Right renal cortex interstitium (tissue), 3 donors: Measurements from ENCODE around the gene CARD9. TPM values are rescaled to one million over a fixed set of nuclear protein-coding genes. Genes with fewer than 3 reads are reported as not detected.

Experiments used
- DNase-seq, 3 donors: peaks; one replicate each; pipeline ENCODE4 v3.0.0-alpha.2; 2013; ENCODE audit warnings: low read depth in 3 of 3, low spot score in 2 of 3
- polyA plus RNA-seq, 3 donors: library from polyadenylated mRNA; unstranded; fragments of 120-200 nt; gene quantifications; one replicate each; pipeline ENCODE4 v1.2.1, GENCODE V29; 2013; ENCODE audit not compliant: insufficient read length in 3 of 3

The CARD9 gene
- polyA plus RNA-seq, 3 donors, result 1.5 to 1.7 (median 1.7) TPM

DNA sequence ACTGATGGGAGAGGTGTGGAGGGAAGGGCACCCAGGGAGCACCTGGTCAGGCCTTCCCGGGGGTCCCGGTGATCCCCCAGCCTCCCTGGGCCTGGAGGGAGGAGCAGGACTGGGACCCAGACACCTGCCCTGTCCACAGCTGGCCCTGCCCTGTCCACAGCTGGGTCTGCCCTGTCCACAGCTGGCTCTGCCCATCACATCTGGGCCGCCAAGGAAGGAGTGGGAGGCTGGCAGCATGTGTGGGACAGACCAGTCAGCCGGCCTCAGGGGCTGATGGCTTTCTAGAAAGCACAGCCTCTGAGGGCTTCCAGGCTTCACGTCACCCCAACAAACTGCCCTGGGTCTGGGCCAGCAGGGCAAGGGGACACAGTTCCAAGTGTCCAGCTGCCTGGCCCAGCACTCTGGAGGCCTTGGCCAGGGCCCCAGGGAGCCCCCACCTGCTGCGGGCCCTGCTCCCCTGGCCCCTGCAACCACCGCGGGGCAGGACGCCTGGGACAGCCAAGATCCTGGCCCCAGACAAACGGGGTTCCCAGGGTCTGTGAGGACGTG is 22.1 kb downstream of the CARD9 start:
- DNase-seq, result no peak

- DNase-seq, result no peak
Measured at GRCh38 chr9:136349546-136349945, 23.9 kb downstream of the CARD9 start.

GRCh38 chr9:136348691-136349090 is 24.8 kb downstream of the CARD9 start:
- no peak for DNase-seq

- no peak for DNase-seq
Measured at GRCh38 chr9:136347472-136348256, 25.8 kb downstream of the CARD9 start.

GRCh38 chr9:136346927-136347465 is 26.5 kb downstream of the CARD9 start:
- DNase-seq, result no peak

DNA sequence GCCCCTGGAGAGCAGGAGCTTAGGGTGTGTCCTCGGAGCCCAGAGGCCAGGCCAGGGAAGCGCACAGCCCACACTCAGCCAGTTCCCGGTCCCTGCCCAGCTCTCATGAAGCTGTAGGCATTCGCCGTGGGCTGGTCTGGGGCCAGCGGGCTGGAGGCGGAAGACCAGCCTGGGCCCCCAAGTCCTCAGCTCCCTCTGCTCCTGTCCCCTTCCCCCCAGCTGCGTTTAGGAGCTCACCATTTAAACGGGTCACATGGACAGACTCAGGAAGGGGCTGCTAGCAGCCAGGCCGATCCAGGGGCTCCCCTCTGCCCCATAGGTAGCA is 27.4 kb downstream of the CARD9 start:
- DNase-seq, result no peak

DNA sequence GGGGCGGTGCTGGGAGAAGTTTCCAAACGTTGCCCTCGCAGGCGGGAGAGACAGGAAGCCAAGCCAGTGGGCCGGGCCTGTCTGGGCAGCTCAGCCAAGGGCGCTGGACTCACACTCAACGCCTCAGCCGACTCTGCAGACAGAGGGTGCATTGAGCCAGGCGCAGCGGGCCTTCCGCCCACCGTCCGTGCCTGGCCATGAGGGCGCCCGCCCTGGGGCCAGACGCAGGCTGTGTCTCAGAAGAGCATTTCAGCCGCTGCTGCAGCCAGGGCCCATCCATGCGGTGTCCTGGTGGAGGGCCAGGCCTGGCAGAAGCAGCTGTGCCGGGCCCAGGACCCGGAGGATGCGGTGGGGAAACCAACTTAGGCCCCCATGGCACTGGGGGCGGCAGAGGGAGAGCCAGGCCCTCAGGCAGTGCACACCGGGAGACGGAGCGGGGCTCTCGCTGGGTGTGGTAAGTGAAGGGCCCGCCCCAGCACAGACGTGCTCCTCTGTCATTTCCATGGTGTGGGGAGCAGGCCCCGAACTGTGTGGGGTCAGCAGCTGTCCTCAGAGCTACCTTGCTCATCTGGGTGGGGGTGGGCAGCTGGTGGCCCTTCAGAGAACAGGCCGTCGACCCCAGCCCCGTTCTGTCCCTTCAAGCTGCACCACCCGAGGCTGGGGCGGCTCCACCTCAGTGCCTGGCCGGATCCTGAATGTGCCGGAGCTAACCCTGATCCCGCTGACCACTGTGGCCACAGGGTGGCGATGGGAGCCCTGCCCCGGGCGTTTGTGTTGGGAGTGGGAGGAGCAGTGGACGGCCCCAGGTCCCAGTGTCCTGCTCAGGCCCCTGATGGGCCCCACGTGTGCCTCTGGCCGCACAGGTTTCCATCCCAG is 27.9 kb downstream of the CARD9 start:
- DNase-seq, result no peak

- no peak for DNase-seq
Measured at GRCh38 chr9:136344544-136345280, 28.8 kb downstream of the CARD9 start.

DNA sequence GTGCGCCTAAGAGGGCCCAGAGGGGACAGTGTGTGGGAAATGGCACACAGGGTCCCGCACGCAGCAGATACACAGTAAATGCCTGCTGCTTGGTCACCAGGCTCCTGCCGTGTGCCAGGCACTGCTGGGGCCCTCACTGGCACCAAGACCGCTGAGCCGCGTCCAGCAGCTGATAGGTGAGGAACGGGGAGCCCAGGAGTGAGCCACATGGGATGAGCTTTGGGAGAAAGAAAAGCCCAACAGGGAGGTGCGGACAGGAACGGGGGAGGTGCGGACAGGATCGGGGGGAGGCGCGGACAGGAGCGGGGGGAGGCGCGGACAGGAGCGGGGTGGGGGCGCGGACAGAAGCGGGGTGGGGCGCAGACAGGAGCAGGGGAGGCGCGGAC is 29.6 kb downstream of the CARD9 start:
- DNase-seq, result no peak

DNA sequence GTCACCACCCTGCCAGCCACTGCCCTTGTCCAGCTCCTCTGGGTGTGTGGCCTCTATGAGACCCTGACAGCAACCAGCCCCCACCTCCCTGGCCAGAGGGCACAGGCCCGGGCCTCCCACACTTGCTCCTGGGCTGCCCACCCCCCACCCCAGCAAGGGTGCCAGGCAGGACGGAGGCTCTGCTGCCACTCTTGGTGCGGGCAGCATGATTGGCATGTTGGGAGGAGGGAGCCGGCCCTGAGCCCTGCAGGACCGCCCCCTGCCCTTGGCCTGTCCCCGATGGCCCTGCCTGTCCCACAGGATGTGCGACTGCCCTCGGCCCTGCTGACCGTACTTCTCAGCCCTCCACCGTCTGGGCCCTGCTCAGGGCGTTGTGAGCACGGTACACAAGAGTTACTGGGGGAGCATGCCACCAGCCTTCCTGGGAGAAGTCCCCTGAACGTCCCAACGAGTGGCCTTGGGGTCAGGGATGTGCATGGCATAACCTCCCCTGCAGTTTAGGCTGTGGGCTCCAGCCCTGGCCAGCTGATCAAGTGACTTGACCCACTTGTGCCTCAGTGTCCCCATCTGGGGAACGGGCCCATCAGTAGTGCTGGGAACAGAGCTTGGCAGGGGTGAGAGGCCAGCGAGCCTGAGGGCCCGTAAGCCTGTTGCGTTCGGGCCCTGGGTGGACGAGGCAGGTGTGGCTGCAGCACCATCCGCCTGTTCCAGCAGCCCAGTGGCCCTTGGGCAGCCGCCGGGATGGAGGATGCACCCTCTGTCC is 30.2 kb downstream of the CARD9 start:
- no peak for DNase-seq

DNA sequence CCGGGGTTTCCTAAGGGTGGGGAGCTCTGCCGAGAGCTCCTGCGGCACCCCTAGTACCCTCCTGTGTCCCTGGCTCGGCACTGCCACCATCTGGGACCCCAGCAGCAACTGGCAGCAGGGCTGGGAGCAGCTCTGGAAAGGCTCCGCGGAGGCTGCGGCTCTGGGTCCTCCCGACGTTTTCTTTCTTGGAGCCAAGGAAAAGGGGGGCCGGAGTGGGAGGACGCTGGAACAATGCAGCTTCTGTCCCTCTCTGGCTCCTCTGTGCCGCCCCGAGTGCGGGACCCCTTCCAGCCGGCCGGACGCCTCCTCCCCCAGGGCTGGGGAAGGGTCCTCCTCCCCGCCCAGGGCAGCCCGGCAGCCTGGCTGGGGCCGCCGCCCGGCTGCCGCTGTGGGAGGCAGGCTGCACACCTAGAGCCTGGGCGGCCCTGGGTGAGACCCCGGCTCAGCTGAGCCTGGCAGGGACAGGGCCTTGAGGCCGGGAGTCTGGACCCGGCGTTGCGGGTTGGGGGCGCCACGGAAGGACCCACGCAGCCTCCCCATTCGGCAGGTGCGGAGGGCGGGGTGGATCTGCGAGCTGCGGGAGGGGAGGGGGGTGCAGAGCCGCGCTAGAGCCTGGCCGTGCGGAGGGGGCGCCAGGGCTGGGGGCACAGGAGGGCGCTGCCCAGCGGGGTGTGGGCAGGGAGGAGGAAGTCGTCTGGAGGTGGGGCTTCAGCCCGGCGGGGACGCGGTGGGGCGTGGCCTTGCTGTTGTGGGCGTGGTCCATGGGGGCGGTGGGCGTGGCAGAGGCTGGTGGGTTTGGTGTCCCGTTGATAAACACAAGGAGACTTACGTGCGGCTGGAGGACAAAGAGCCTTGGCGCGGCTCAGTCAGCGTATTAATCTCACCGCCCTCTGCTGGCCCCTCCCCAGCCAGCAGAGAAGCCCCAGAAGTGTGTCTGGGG is 31.0 kb downstream of the CARD9 start:
- no peak for DNase-seq

DNA sequence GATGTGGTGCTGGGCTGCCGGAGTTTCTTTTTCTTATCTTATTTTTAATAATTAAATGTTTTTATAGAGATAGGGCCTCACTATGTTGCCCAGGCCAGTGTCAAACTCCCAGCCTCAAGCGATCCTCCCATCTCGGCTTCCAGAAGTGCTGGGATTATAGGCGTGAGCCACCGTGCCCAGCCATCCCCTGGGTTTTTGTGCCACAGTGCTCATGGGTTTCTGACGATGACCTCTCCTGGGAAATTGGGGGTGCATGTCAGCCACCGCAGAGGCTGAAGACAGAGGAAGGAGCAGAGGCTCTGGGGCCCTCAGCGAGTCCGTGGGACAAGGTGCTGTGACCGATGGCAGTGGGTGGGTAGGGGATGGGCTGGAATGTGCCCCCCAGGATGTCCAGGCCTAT is 31.7 kb downstream of the CARD9 start:
- DNase-seq, result no peak

GRCh38 chr9:136341042-136341655 is 32.3 kb downstream of the CARD9 start:
- DNase-seq, result no peak

DNA sequence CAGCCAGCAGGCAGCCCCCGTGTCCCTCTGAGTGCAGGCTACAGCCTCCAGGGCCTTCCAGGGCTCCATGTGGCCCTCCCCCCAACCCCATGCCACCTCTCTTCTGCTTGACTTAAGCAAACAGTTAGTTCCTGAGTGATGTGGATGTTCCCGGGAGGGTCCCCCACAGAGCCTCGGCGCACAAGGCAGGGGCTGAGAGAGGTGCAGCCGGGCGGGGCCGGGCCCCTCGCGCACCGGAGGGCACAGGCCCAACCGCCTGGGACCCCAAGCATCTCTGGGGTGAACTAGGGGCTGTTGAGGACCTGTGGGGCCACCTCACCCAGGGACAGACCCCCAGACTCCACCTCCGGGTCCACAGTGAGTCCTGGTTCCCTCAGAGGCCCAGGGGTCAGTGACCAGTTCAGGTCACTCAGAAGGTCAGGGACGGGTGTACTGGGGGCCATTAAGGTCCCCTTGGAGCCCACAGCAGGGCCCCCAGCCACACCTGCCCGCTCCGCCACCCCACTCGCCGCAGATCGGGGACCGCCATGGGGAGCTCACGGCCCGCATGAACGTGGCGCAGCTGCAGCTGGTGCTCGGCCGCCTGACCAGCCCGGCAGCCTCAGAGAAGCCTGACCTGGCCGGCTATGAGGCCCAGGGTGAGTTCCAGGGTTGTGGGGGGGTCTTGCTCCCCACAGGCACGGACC is 33.0 kb downstream of the CARD9 start:
- no peak for DNase-seq

GRCh38 chr9:136339958-136340310 is 33.5 kb downstream of the CARD9 start:
- no peak for DNase-seq

- no peak for DNase-seq
Measured at GRCh38 chr9:136339173-136339957, 34.1 kb downstream of the CARD9 start.

GRCh38 chr9:136338511-136338910 is 35.0 kb downstream of the CARD9 start:
- no peak for DNase-seq
